Inferior parietal cortex (tissue), 1 donor: Measurements from ENCODE around the gene POLR3B.
"Not testable (repeated sequence)": the region's sequence is repeated elsewhere in the genome, so short reads cannot be mapped to it uniquely, and the experiment has no call there.

ENCODE experiments used
- DNase-seq: peaks from one replicate; pipeline ENCODE4 v3.0.0-alpha.2; 2016; ENCODE audit errors: extremely low spot score

The POLR3B gene

GRCh38 chr12:106357549-106358395 is at the start of gene POLR3B:
Gene POLR3B, plus strand, starts transcription at chr12:106357748. Its CDS starts 132 bp downstream, at chr12:106357880.
- peak; percentile 97 for DNase-seq

- no peak for DNase-seq
Measured at GRCh38 chr12:106308121-106308520, 49.4 kb upstream of the POLR3B start.

GRCh38 chr12:106308611-106309010 is 48.9 kb upstream of the POLR3B start:
- DNase-seq, result no peak

GRCh38 chr12:106309671-106310505 is 47.7 kb upstream of the POLR3B start:
- DNase-seq, result no peak

- DNase-seq, result no peak
Measured at GRCh38 chr12:106310687-106311086, 46.9 kb upstream of the POLR3B start.

GRCh38 chr12:106311139-106311538 is 46.4 kb upstream of the POLR3B start:
- no peak for DNase-seq

GRCh38 chr12:106313413-106313812 is 44.1 kb upstream of the POLR3B start:
- not testable (repeated sequence) for DNase-seq

- DNase-seq, result no peak
Measured at GRCh38 chr12:106315523-106315922, 42.0 kb upstream of the POLR3B start.

- no peak for DNase-seq
Measured at GRCh38 chr12:106317406-106318082, 40.0 kb upstream of the POLR3B start.

- no peak for DNase-seq
Measured at GRCh38 chr12:106321139-106321850, 36.3 kb upstream of the POLR3B start.

- no peak for DNase-seq
Measured at GRCh38 chr12:106323537-106323936, 34.0 kb upstream of the POLR3B start.

GRCh38 chr12:106327309-106327869 is 30.2 kb upstream of the POLR3B start:
- no peak for DNase-seq

- no peak for DNase-seq
Measured at GRCh38 chr12:106328735-106329134, 28.8 kb upstream of the POLR3B start.

GRCh38 chr12:106329231-106329982 is 28.1 kb upstream of the POLR3B start:
- DNase-seq, result peak; percentile 36

GRCh38 chr12:106331599-106331998 is 25.9 kb upstream of the POLR3B start:
- DNase-seq, result no peak

- DNase-seq, result no peak
Measured at GRCh38 chr12:106332536-106332935, 25.0 kb upstream of the POLR3B start.

- no peak for DNase-seq
Measured at GRCh38 chr12:106333010-106333409, 24.5 kb upstream of the POLR3B start.

- no peak for DNase-seq
Measured at GRCh38 chr12:106333756-106334155, 23.8 kb upstream of the POLR3B start.

- DNase-seq, result no peak
Measured at GRCh38 chr12:106341086-106341877, 16.3 kb upstream of the POLR3B start.
